Activated T-cell treated with anti-CD3 and anti-CD28 coated beads, Interleukin-2, amount 50 U/mL, for 1 hour (primary cell): Measurements from ENCODE around the gene GUCA1C.

Experiments used
- DNase-seq: peaks from one replicate; pipeline ENCODE4 v3.0.0-alpha.2; 2020

Gene GUCA1C

GRCh38 chr3:108953700-108954099 is at the start of gene GUCA1C:
TSS of gene GUCA1C (minus strand) at chr3:108953879. CDS start at chr3:108953762, 117 bp downstream.
- DNase-seq = no peak

DNA sequence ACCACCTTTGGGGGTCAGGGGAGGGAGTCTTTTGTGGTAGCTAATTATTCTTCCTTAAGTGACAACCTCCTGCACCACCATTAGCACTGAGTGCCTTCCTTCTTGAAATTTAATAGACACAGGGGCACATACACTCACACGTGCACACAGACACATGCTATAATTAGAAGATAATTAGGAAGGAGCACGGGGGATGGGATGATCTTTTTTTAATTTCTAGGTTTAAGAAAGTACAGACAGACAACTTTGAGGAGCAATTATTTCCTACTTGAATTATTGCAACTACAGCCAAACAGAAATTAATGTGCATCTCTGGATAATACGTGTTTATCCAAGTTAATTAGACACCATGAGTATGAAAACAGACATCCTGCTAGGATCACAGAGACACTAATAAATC is 44.8 kb upstream of the GUCA1C start:
- DNase-seq = no peak

DNA sequence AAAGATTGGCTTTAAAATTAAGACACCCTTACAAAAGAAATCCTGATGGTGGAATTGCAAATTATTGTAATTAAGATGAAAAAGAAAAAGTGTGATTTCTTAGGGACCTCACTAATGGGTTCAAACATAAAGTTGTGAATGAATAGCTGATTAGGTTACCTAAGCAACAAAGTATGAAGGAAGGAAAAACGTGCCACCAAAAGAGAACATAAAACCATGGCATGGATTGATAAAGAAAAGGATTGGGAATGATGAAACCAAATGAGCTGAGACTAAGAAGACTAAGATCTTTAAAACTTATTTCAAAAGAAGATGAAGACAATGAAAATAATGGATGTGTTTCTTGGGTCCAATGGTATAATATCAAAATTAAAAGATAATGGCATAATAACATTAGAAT is 32.2 kb upstream of the GUCA1C start:
- no peak for DNase-seq

- no peak for DNase-seq
Observed at GRCh38 chr3:108983051-108983450, 29.4 kb upstream of the GUCA1C start.

- DNase-seq = no peak
Observed at GRCh38 chr3:108976058-108976457, 22.4 kb upstream of the GUCA1C start.

- DNase-seq = no peak
Observed at GRCh38 chr3:108973019-108973418, 19.3 kb upstream of the GUCA1C start.

- DNase-seq = no peak
Observed at GRCh38 chr3:108972482-108972881, 18.8 kb upstream of the GUCA1C start.

- DNase-seq = no peak
Observed at GRCh38 chr3:108970561-108970960, 16.9 kb upstream of the GUCA1C start.

DNA sequence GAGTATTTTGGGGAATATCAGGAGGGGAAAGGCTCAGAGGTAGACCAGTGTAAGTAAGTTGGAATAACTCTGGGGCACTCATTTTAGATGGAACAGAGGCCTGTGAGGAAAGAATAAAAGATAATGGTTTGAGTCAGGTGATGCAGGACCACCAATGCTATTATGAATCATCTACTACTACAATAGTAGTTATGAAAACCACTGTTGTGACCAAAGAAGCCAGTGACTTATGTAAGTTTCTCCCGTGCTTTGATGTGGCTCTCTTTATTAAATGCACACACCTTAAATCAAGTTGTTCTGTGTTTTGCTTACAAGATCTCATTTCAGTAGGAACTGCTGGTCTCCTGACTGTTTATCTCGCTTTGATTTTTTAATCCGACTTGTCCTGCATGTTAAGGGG is 13.1 kb upstream of the GUCA1C start:
- DNase-seq = no peak

DNA sequence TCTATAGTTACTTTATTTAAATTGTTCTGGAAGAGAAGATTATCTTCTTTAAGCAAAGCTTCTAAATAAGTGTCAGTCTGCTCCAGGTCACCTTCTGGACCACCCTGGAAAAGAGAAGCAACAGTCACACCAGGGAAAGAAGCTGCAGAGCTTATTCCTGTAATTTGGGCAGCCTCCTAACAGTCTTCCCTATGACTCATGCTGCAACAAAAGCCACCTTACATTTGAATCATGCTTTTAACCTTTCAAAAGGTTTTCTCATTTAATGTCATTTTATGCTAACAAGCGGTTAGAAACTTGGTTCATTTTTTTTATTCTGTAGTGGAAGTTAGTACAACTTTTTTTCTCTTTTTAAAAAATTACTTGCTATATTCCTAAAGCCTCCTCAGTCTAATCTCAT is 5.3 kb upstream of the GUCA1C start:
- DNase-seq = no peak

GRCh38 chr3:108953210-108953609 is 469 bp downstream of the GUCA1C start:
- no peak for DNase-seq

- DNase-seq = no peak
Observed at GRCh38 chr3:108951820-108952501, 1.7 kb downstream of the GUCA1C start.

GRCh38 chr3:108947855-108948254 is 5.8 kb downstream of the GUCA1C start:
- no peak for DNase-seq

- DNase-seq = no peak
Observed at GRCh38 chr3:108946292-108947285, 7.1 kb downstream of the GUCA1C start.

DNA sequence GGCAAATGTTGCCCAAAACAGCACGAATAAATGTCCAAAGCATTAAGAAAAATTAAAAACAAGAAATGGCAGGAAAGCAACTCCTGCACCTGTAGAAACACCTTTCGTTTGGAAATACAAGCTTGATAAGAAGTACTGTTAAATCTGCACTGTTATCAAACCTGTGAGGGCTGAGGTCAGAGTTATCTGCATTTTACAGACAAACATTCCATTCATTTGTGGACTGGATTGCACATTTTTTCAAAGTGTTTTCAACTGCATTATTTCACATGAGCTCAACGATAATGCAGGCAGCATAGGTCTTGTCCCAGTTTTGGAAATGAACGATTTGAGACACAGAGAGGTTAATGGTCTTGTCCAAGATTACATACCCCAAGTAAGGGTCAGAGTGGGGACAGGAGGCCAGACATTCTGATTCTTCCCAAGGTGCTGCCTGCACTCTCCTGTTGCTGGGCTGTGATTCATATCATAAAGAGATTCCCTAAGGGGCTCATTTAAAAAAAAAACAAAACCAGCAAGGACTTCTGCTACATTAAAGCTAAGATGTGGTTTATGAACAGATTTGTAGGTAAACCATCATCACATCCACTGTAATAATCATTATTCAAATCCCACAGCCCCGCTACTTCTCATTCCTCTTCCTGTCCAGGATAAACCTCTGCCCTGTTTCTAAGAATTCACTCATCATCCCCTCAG is 13.0 kb downstream of the GUCA1C start:
- no peak for DNase-seq

GRCh38 chr3:108940166-108940565 is 13.5 kb downstream of the GUCA1C start:
- DNase-seq = no peak

DNA sequence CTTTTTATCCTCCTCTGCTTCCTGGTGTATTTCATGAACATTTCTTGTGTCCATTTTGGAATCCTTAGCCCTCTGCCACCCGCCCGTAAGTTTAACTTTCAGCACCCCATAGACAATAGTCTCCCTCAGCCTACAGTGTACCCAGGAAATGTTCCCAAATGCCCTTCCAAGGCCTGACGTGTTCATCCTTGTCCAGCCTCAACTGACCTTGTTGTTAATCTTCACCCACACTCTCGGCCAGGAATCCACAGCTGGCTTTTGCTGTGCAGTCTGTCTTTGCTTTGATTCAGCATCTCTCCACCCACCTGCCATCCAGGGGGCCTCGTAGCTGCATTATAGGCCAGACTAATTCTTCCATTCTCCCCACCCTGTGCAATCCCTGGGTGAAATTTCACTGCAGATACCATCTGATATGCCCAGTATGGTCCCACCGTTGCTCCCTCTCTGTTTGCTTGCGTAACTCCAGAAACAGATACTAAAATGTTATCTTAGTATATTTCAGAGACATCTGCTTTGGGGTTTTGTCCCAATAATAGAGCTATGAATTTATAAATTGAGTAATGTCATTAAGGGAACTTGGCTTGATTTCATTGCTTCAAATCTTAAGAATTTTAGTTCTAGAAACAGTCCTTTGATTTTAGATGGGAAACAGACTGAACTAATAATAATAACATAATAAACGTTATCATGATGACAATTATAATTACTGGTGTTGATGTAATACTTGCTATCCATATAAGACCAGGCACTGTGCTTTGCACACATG is 16.6 kb downstream of the GUCA1C start:
- DNase-seq = no peak

GRCh38 chr3:108931035-108931434 is 22.6 kb downstream of the GUCA1C start:
- DNase-seq = no peak

DNA sequence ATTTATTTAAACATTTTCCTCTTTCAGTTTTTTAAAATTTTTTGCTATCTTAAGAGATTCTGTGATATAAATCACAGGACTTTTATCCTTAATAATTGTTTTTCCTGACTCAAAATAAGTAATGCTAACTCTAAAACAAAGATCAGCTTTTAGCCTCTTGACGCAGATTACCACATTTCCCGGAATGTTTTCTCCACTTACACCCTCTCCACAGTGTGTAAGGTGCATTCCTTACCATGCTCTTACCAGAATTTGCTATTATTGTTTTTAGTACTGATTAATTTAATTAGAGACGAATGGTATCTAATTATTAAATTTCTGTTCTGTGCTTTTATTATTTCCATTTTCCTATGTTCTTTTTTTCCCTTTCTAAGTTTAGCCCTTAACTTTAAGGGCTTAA is 34.8 kb downstream of the GUCA1C start:
- DNase-seq = no peak

DNA sequence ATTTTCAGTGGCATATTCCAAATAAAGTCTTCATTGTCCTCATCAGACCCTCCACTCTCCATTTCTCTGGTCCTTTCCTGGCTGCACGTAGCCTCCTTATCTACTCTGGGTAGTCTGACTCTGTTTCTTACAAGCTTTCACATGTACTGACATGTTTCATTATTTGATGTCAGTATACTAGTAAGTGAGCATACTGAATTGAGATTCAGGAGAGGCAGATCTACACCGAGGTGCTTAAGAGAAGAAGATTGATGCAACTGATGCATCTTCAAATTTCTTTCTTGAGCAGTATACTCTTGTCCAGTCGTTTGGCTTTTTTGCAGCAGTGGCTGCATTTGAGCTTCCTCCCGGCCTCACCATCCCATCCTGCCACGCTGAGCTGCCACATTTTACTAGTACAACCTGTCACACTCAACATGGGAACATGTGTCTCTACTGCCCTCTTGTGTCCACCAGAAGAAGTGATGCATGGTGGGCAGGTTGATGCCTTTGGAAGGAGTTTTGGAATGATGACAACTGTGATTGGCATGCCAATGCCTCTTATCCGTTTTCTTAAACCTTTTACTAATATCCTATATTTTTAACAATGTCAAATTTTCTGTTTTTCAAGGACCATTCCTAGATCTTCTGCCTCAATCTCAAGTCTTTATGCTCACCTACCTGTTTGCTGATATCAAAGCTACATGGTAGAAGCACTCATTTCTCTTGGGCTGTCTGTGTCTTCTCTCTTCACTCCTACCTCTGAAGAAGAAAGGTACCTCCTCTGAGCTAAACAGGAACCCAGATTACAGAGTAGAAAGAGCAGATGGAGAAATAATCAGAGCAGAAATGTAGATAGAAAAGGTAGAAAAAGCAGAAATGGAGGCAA is 38.7 kb downstream of the GUCA1C start:
- DNase-seq = peak; percentile 60

DNA sequence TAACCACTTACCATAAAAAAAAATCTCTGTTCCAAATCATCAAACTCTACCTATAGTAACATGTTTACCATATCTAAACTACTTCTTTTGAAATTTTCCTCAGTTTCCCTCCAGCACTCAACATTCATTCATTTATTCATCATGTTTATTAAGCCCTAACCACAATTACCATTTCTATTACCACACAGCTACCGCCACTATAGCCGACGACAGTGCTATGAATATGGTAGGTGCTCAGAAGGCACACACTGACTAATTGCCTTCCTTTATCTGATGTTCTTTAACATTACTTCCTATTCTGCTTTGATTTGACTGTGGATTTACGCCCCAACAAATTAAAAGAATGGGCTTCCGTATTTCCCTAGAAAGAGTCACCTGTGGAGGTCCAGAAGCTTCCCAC is 43.9 kb downstream of the GUCA1C start:
- DNase-seq = no peak

DNA sequence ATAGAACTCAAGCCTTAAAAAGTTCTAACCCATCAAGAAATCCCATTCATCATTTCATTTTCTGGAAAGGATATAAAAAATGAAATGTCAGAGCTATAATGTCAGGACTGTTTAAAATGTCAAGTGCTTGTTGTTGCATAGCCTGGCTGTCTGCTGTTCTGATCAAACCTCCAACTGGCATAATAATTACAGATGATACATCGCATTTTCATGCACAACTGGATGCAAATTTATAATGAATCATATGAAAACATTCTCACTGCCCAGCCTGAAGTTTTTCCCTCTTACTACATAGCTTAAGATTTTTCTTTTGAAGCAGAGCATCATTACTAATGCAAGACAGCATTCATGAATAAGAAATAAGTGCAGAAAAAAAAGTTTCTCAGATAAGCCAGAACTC is 46.5 kb downstream of the GUCA1C start:
- no peak for DNase-seq
